ENCODE results near the gene PIK3AP1. TPM values are rescaled to one million over a fixed set of nuclear protein-coding genes. Genes with fewer than 3 reads are reported as not detected.
"Not testable (repeated sequence)": the region's sequence is repeated elsewhere in the genome, so short reads cannot be mapped to it uniquely, and the experiment has no call there.

The PIK3AP1 gene
- total RNA-seq, 1 donor from 2014 or later = 5.9 TPM

DNA sequence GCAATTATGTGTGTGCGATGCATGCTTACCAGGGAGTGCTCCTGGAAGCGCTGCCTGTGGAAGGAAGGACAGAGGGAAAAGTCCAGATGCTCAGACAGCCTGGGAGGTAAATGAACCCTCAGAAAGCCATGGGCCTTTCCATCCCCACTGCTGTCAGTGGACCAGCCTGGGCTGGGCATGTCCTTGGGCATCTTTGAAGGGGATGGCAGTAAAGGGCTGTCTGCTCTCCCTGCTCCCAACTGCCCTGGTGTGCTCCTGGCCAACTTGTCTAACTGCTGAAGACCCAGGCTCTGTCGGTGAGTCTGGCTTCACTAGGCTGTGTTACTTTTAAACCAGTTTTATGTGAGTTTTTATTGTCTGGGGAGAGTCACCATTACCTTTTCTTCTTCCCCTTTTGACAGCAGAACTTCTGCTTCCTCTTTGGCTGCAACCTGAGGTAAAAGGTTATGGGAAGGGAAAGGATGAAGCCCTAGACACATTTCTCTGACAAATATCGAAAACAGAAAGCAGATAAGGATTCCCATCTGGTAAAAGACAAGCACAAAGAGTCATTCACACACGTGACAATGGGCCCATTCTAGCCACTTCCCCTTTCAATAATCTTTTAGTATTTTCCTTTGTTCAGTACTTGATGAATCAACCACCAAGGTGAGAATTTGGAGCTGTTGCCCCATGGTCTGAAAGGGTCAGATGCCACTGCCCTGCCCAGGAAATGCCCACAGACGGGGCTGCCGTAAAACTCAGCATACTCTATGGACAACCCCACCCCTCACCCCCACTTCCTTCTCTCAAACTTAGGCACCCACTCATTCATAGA is 27.6 kb upstream of the PIK3AP1 start:
- Histone ChIP-seq H3K9me3 (no peaks in the 10 kb centered on the region), H3K27me3 (no peaks in the 10 kb centered on the region), H3K4me3 (no peak overlapping the region), H3K36me3 (no peaks in the 10 kb centered on the region), H3K27ac (no peak overlapping the region), H3K4me1 (no peaks in the 10 kb centered on the region)
- TF ChIP-seq, protein P1, sequence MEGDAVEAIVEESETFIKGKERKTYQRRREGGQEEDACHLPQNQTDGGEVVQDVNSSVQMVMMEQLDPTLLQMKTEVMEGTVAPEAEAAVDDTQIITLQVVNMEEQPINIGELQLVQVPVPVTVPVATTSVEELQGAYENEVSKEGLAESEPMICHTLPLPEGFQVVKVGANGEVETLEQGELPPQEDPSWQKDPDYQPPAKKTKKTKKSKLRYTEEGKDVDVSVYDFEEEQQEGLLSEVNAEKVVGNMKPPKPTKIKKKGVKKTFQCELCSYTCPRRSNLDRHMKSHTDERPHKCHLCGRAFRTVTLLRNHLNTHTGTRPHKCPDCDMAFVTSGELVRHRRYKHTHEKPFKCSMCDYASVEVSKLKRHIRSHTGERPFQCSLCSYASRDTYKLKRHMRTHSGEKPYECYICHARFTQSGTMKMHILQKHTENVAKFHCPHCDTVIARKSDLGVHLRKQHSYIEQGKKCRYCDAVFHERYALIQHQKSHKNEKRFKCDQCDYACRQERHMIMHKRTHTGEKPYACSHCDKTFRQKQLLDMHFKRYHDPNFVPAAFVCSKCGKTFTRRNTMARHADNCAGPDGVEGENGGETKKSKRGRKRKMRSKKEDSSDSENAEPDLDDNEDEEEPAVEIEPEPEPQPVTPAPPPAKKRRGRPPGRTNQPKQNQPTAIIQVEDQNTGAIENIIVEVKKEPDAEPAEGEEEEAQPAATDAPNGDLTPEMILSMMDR (IDR thresholded peaks at IDR 0.05) = no peak
- intact Hi-C loops (cut with DNase I) = loop anchor here (10.0 kb wide), 1 partner anchor 353 kb away; no protein-coding TSS in a partner anchor
- DNase-seq (ENCODE audit: low spot score in 2 of 2) = no peak

DNA sequence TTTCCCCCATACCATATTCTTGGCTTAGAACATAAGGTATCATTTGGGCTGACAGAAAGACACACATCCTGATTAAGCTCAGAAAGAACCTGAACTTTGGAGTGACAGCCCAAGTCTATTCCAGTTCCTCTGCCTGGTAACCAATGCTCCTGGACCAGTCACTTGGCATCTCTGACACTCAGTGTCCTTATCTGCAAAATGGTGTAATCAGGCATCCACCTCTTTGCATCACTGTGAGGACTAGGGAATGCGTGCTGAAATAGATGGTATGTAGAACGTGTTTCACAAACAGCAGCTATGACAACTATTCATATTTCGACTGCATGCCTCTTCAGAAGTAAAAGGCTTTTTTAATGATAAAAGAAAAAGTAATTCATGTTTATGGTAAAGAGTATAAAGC is 26.2 kb upstream of the PIK3AP1 start:
- H3K4me3 ChIP-seq = no peak overlapping the region
- DNase-seq (ENCODE audit: low spot score in 2 of 2) = no peak
- intact Hi-C loops (cut with DNase I) = loop anchor here (10.0 kb wide), 1 partner anchor 352 kb away; no protein-coding TSS in a partner anchor
- H3K4me1 ChIP-seq = no peaks in the 10 kb centered on the region
- no peak overlapping the region for H3K27ac ChIP-seq
- TF ChIP-seq, protein P1 (IDR thresholded peaks at IDR 0.05) = no peak
- H3K27me3 ChIP-seq = no peaks in the 10 kb centered on the region
- H3K9me3 ChIP-seq = no peaks in the 10 kb centered on the region
- no peaks in the 10 kb centered on the region for H3K36me3 ChIP-seq

DNA sequence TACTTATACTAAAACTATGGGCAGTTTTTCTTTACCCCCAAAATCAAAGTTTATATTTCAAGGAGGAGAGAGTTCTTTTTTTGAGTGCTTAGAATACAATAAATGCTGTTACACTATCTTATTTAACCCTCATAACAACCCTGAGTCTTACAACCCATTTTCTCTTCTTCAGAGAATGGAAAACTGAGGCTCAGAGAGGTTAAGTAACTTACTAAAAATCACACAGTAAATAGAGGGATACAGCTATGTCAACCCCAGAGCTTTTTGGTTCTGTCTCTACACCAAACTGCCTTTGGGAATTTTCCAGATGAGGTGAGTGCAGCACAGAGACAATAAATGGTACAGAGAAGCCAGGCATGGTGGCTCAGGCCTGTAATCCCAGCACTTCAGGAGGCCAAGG is 25.6 kb upstream of the PIK3AP1 start:
- Histone ChIP-seq H3K36me3 (no peaks in the 10 kb centered on the region), H3K27me3 (no peaks in the 10 kb centered on the region), H3K9me3 (no peaks in the 10 kb centered on the region), H3K4me1 (no peaks in the 10 kb centered on the region), H3K4me3 (no peak overlapping the region), H3K27ac (no peak overlapping the region)
- TF ChIP-seq, protein P1 (IDR thresholded peaks at IDR 0.05) = no peak
- intact Hi-C loops (cut with DNase I) = loop anchor here (10.0 kb wide), 1 partner anchor 351 kb away; no protein-coding TSS in a partner anchor
- no peak for DNase-seq (ENCODE audit: low spot score in 2 of 2)

DNA sequence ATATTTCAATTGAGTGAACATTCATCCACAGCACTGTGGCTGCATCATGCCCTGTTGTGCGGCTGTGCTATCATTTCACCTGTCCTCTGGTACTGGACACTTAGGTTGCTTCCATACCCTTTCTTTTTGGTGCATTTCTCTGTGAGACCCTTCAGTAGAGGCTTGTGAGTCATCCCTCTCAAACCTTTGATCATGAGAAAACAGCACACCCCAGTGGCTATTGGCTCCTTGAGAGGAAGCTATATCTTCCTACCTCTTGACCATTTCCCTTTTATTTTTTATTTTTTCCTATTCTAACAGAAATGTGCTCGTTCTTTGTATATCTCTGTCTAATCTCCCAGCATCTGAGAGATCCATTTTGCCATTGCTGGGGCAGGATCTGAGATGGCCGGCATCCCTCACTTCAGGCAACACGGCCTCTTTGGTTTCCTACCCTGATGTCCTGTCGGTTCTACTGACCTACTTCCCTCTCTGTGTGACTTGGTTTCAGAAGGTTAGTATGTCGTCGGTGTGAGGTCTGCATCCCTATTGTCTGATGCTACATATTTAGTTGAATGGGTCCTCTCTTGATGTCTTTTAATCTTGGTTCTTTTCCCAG is 23.8 kb upstream of the PIK3AP1 start:
- Histone ChIP-seq H3K4me3 (no peak overlapping the region), H3K36me3 (no peaks in the 10 kb centered on the region), H3K27me3 (no peaks in the 10 kb centered on the region), H3K4me1 (no peaks in the 10 kb centered on the region), H3K9me3 (no peaks in the 10 kb centered on the region), H3K27ac (no peak overlapping the region)
- TF ChIP-seq, protein P1 (IDR thresholded peaks at IDR 0.05) = no peak
- intact Hi-C loops (cut with DNase I) = loop anchor here (10.0 kb wide), 1 partner anchor 349 kb away; no protein-coding TSS in a partner anchor
- no peak for DNase-seq (ENCODE audit: low spot score in 2 of 2)

DNA sequence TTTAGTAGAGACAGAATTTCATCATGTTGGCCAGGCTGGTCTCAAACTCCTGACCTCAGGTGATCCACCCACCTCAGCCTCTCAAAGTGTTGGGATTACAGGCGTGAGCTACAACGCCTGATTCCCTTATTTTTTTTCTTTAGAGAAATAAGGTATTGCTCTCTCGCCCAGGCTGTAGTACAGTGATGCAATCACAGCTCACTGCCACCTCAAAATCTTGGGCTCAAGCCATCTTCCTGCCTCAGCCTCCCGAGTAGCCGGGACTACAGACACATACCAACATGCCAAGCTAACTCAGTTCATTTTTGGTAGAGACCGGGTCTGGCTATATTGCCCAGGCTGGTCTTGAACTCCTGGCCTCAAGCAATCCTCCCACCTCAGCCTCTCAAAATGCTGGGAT is 21.2 kb upstream of the PIK3AP1 start:
- not testable (repeated sequence) for H3K27me3 ChIP-seq; H3K4me3 ChIP-seq; H3K4me1 ChIP-seq; H3K9me3 ChIP-seq; H3K36me3 ChIP-seq; DNase-seq (ENCODE audit: low spot score in 2 of 2)
- intact Hi-C loops (cut with DNase I) = loop anchor here (10.0 kb wide), 1 partner anchor 347 kb away; no protein-coding TSS in a partner anchor
- peak overlapping the region in 1 of 2 donors; percentile 4 for H3K27ac ChIP-seq
